Endothelial cell (in vitro differentiated cells): ENCODE data around the gene ENPEP. TPM values are rescaled to one million over a fixed set of nuclear protein-coding genes. Genes with fewer than 3 reads are reported as not detected.
"Not testable (repeated sequence)": the region's sequence is repeated elsewhere in the genome, so short reads cannot be mapped to it uniquely, and the experiment has no call there.

Experiments
- DNase-seq: peaks from one replicate; pipeline ENCODE4 v3.0.0; 2021; ENCODE audit warnings: low spot score
- H3K27ac Mint-ChIP-seq: one replicate; pipeline ENCODE4 v1.8.0; 2021; ENCODE audit warnings: mixed read lengths, inconsistent platforms; ENCODE audit not compliant: unreplicated experiment
- H3K27me3 Mint-ChIP-seq: one replicate; pipeline ENCODE4 v1.8.0; 2021; ENCODE audit warnings: mild to moderate bottlenecking, moderate library complexity, mixed read lengths, inconsistent platforms; ENCODE audit not compliant: unreplicated experiment
- H3K36me3 Mint-ChIP-seq: one replicate; pipeline ENCODE4 v1.8.0; 2021; ENCODE audit warnings: mild to moderate bottlenecking, low read depth, mixed read lengths, inconsistent platforms; ENCODE audit not compliant: unreplicated experiment
- H3K4me1 Mint-ChIP-seq: one replicate; pipeline ENCODE4 v1.8.0; 2021; ENCODE audit warnings: mild to moderate bottlenecking, mixed read lengths, inconsistent platforms; ENCODE audit not compliant: unreplicated experiment
- H3K4me3 Mint-ChIP-seq: one replicate; pipeline ENCODE4 v1.8.0; 2021; ENCODE audit warnings: mild to moderate bottlenecking, mixed read lengths, inconsistent platforms; ENCODE audit not compliant: unreplicated experiment
- H3K9me3 Mint-ChIP-seq: one replicate; pipeline ENCODE4 v1.8.0; 2021; ENCODE audit warnings: mixed read lengths, inconsistent platforms; ENCODE audit not compliant: unreplicated experiment
- total RNA-seq: library from RNA; stranded (reverse); fragmentation: NEBNext Ultra II Directional; extraction: Animal tissue kit (Norgen Biotek cat#: 25700); gene quantifications from one replicate; pipeline ENCODE4 v1.2.1, GENCODE V29; 2021; ENCODE audit not compliant: unreplicated experiment
- TF ChIP-seq, protein P1 (sequence below): fragments of 200-600 bp; sonication (generic); IDR thresholded peaks from one replicate; pipeline ENCODE4 v1.5.0; 2021; ENCODE audit warnings: antibody characterized with exemption; ENCODE audit not compliant: unreplicated experiment

The ENPEP gene
- total RNA-seq, 1 donor from 2014 or later: 3.5 TPM

DNA sequence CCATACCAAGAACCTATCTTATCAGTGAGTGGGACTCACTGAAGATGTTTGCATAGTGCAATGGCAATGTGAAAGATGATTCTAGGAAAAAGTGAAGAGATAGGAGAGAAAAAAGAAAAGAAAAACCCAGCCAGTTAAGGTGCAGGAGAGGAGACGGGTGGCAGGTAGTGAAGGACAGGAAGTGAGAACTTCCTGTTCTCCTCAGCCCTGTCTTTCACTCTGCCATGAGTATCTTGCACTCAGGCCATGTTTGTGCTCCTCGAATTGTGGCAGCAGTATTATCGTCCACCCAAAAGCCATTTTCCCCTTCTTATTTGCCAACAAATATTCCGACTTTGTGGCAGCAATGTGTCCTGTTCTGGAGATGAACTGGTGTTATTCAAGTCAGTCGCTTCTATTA, 8.6 kb upstream of the ENPEP start:
- no peaks in the 10 kb centered on the region for H3K9me3 Mint-ChIP-seq
- TF ChIP-seq, protein P1, sequence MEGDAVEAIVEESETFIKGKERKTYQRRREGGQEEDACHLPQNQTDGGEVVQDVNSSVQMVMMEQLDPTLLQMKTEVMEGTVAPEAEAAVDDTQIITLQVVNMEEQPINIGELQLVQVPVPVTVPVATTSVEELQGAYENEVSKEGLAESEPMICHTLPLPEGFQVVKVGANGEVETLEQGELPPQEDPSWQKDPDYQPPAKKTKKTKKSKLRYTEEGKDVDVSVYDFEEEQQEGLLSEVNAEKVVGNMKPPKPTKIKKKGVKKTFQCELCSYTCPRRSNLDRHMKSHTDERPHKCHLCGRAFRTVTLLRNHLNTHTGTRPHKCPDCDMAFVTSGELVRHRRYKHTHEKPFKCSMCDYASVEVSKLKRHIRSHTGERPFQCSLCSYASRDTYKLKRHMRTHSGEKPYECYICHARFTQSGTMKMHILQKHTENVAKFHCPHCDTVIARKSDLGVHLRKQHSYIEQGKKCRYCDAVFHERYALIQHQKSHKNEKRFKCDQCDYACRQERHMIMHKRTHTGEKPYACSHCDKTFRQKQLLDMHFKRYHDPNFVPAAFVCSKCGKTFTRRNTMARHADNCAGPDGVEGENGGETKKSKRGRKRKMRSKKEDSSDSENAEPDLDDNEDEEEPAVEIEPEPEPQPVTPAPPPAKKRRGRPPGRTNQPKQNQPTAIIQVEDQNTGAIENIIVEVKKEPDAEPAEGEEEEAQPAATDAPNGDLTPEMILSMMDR: no peak
- peaks cover 4% of the 10 kb centered on the region for H3K36me3 Mint-ChIP-seq
- no peak overlapping the region for H3K27ac Mint-ChIP-seq
- no peak overlapping the region for H3K4me3 Mint-ChIP-seq
- H3K27me3 Mint-ChIP-seq: no peaks in the 10 kb centered on the region
- peaks cover 7% of the 10 kb centered on the region for H3K4me1 Mint-ChIP-seq
- DNase-seq: no peak

DNA sequence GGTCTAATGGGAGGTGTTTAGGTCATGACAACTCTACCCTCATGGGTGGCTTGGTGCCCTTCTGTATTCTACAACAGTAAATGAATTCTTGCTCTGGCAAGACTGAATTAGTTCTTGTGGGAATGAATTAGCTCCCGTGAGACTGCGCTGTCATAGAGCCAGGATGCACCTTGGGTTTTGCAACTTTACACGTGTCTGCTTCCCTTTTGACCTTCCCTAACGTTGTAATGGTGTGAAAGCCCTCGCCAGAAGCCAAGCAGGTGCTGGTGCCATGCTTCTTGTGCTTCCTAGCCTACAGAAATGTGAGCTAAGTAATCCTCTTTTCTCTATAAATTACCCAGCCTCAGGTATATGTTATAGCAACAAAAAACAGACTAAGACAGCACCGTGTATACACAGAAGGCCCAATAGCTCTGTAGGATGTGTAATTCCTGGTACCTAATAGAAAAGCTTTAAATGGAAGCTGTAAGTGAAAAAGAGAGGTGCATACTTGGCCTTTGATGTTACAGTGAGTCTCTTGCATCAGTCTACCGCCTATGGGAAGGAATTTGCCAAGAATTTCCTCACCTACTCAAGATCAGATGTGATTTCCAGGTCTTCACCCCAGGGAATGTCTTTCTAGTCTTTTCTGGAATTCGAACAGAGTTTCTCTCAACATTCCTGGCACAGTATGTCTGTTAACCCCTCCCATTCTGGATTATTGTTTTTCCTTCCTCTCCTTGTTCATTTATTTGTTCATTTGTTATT, 3.2 kb upstream of the ENPEP start:
- no peaks in the 10 kb centered on the region for H3K4me1 Mint-ChIP-seq
- no peak for DNase-seq
- no peak overlapping the region for H3K4me3 Mint-ChIP-seq
- TF ChIP-seq, protein P1: no peak
- H3K27ac Mint-ChIP-seq: no peak overlapping the region
- no peaks in the 10 kb centered on the region for H3K9me3 Mint-ChIP-seq
- peaks cover 2% of the 10 kb centered on the region for H3K27me3 Mint-ChIP-seq
- H3K36me3 Mint-ChIP-seq: peaks cover 4% of the 10 kb centered on the region

DNA sequence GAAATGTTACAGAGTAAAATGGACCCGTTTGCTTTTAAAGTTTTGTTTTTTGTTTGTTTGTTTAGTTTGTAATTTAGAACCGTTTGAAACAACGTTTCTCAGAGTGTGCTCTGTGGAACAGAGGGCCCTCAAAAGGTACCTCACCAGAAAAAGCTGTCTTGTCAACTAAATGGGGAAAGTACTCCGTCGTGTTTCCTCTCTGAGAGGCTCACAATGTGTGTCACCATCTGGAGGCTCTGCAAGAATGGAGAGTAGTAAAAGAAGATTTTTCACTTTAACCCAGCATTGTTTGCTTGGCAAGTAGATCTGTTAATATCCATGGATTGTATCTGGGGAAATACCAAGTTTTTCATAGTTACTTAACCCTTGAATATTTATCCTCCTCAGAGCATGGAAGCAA, 1.5 kb upstream of the ENPEP start:
- Mint-ChIP-seq H3K9me3 (no peaks in the 10 kb centered on the region), H3K36me3 (peaks cover 4% of the 10 kb centered on the region), H3K27ac (no peak overlapping the region), H3K4me3 (no peak overlapping the region), H3K4me1 (no peaks in the 10 kb centered on the region), H3K27me3 (peaks cover 2% of the 10 kb centered on the region)
- TF ChIP-seq, protein P1: no peak
- DNase-seq: no peak

DNA sequence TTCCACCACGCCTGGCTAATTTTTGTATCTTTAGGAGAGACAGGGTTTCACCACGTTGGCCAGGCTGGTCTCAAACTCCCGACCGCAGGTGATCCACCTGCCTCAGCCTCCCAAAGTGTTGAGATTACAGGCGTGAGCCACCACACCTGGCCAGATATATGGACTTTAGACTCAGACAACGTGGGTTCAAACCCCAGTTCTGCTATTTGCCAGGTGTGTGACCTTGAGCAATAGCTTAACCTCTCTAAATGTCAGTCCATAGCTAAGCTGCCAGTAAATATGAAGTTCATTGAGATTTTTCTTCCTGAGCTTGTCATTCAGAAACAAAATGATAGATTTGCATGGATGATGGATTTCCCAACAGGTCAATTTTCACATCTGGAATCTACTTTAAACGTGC, 875 bp upstream of the ENPEP start:
- not testable (repeated sequence) for H3K4me1 Mint-ChIP-seq, H3K36me3 Mint-ChIP-seq, H3K4me3 Mint-ChIP-seq, H3K27me3 Mint-ChIP-seq, H3K27ac Mint-ChIP-seq, H3K9me3 Mint-ChIP-seq, DNase-seq

DNA sequence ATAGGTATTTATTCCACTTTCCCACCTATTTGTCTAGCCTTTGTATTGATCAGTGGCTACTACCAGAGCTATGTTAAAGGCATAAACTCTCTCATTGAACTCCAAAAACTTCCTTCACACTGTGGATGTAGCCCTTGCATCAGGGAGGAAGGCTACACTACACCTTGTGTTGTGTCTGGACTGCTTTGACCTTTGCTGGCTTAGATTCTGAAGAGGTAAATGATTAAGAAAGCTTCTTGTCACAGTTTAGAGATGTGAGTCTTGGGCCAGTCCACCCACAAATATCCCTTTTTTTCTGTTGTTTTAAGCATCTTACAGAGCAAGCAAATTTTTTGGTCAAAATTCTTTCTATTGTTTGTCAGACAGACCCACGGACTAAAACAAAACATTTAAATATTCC, 1.9 kb downstream of the ENPEP start:
- H3K27ac Mint-ChIP-seq: no peak overlapping the region
- H3K36me3 Mint-ChIP-seq: peaks cover 4% of the 10 kb centered on the region
- TF ChIP-seq, protein P1: no peak
- no peaks in the 10 kb centered on the region for H3K9me3 Mint-ChIP-seq
- DNase-seq: no peak
- no peak overlapping the region for H3K4me3 Mint-ChIP-seq
- peaks cover 6% of the 10 kb centered on the region for H3K4me1 Mint-ChIP-seq
- H3K27me3 Mint-ChIP-seq: peaks cover 2% of the 10 kb centered on the region
